Measurements from ENCODE around the gene TOPBP1. TPM values are rescaled to one million over a fixed set of nuclear protein-coding genes. Genes with fewer than 3 reads are reported as not detected.

The TOPBP1 gene
- total RNA-seq, 1 donor from 2014 or later: 10.4 TPM

DNA sequence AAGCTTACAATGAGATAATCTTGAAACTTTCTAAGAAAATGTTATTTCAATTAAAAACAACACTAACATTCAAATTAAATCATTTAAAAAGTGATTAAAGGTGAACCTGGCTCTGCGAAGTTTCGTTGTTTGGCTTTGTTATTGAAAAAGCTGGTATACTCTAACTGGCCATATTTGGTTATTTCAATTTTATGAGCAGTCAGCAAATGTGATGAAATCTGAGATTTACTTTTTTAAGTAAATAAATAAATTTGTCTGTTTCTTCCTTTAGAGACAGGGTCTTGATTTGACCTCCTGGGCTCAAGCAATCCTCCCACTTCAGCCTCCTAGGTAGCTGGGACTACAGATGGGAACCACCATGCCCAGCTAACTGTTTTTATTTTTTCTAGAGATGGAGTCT, 50.2 kb downstream of the TOPBP1 start:
- Histone ChIP-seq H3K27ac (replicated peaks) (no peak overlapping the region), H3K9me3 (replicated peaks) (no peaks in the 10 kb centered on the region), H3K4me3 (no peak overlapping the region), H3K4me1 (no peaks in the 10 kb centered on the region), H3K36me3 (peaks cover 84% of the 10 kb centered on the region), H3K27me3 (ENCODE audit: low read depth) (no peaks in the 10 kb centered on the region)
- DNase-seq: no peak
- intact Hi-C loops (cut with micrococcal nuclease): no loop called here
- TF ChIP-seq, protein P1, sequence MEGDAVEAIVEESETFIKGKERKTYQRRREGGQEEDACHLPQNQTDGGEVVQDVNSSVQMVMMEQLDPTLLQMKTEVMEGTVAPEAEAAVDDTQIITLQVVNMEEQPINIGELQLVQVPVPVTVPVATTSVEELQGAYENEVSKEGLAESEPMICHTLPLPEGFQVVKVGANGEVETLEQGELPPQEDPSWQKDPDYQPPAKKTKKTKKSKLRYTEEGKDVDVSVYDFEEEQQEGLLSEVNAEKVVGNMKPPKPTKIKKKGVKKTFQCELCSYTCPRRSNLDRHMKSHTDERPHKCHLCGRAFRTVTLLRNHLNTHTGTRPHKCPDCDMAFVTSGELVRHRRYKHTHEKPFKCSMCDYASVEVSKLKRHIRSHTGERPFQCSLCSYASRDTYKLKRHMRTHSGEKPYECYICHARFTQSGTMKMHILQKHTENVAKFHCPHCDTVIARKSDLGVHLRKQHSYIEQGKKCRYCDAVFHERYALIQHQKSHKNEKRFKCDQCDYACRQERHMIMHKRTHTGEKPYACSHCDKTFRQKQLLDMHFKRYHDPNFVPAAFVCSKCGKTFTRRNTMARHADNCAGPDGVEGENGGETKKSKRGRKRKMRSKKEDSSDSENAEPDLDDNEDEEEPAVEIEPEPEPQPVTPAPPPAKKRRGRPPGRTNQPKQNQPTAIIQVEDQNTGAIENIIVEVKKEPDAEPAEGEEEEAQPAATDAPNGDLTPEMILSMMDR (IDR thresholded peaks at IDR 0.05; ENCODE audit: borderline replicate concordance): no peak

DNA sequence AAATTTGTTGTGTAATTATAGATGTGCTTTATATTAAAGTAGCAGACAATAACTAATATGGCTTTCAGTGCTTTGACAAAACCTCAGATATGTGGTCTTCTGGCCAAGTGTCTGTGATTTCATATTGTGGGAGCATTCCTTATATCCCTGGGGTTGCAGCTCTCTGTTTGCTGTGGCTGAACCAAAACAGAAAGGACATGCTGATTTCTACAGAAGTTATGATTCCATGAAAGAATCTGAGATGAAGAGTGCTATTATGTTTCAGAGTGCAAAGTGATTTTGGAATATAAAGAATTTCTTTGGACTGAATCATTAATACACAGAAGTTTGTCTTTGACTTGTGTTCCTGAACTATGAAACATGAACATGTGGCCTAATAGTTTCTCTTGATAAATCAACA, 51.7 kb downstream of the TOPBP1 start:
- H3K27ac ChIP-seq (replicated peaks): no peak overlapping the region
- intact Hi-C loops (cut with micrococcal nuclease): no loop called here
- no peaks in the 10 kb centered on the region for H3K4me1 ChIP-seq
- no peak overlapping the region for H3K4me3 ChIP-seq
- DNase-seq: no peak
- peaks cover 71% of the 10 kb centered on the region for H3K36me3 ChIP-seq
- no peaks in the 10 kb centered on the region for H3K27me3 ChIP-seq (ENCODE audit: low read depth)
- TF ChIP-seq, protein P1 (IDR thresholded peaks at IDR 0.05; ENCODE audit: borderline replicate concordance): no peak
- no peaks in the 10 kb centered on the region for H3K9me3 ChIP-seq (replicated peaks)

DNA sequence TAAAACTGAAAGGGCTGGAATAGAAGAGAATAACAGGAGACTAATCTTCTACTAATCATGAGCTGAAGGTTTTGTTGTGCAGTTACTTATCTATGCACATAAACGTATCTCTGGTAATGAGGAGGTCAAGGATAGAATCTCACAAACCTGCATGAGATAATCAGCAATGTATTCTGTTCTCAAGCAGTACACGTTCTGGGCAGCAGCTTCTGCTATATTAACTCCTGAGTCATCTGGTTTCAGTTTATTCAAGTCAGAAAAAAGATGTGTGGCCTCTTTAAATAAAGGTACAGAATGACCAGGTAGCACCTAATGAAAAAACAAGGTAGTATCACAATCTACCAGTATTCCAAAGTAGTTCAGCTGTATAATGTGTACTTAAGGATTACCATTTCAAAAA, 53.4 kb downstream of the TOPBP1 start:
- no peak overlapping the region for H3K27ac ChIP-seq (replicated peaks)
- no peak for DNase-seq
- intact Hi-C loops (cut with micrococcal nuclease): no loop called here
- H3K27me3 ChIP-seq (ENCODE audit: low read depth): no peaks in the 10 kb centered on the region
- H3K4me1 ChIP-seq: no peaks in the 10 kb centered on the region
- TF ChIP-seq, protein P1 (IDR thresholded peaks at IDR 0.05; ENCODE audit: borderline replicate concordance): no peak
- H3K36me3 ChIP-seq: peaks cover 66% of the 10 kb centered on the region
- H3K4me3 ChIP-seq: no peak overlapping the region
- no peaks in the 10 kb centered on the region for H3K9me3 ChIP-seq (replicated peaks)

DNA sequence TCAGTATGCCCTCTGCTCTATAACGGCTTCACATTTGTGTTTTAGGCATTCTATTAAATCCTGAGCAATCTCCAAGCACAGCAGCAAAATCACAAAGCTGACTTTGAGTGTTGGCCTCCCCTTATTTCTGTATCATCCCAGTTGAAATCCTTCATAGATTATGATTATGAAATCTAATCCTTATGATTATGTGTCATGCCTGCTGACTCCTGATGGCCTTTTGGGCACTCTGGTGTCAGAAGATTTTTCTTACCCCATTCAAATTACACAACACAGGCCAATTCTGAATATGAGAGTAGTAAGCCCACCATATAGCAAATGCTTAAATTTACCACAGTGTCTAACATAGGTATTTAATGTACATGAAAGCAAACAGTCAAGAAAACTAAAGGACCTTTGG, 53.9 kb downstream of the TOPBP1 start:
- peaks cover 63% of the 10 kb centered on the region for H3K36me3 ChIP-seq

DNA sequence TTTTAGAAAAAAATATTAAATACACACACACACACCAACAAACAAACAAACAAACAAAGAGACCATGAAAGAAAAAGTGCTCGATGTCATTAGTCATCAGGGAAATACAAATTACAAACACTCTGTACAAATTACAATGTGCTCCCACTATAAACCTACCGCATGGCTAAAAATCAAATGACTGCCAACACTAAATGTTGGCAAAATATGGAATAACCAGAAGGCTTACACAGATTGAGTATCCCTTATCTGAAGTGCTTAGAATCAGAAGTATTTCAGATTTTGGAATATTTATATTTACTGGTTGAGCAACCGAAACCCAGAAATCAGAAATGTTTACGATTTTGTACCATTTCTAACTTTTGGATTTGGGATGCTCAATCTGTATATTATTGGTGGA, 54.8 kb downstream of the TOPBP1 start:
- intact Hi-C loops (cut with micrococcal nuclease): no loop called here
- DNase-seq: no peak
- H3K27me3 ChIP-seq (ENCODE audit: low read depth): no peaks in the 10 kb centered on the region
- TF ChIP-seq, protein P1 (IDR thresholded peaks at IDR 0.05; ENCODE audit: borderline replicate concordance): no peak
- H3K36me3 ChIP-seq: peaks cover 56% of the 10 kb centered on the region
- H3K27ac ChIP-seq (replicated peaks): no peak overlapping the region
- no peak overlapping the region for H3K4me3 ChIP-seq
- no peaks in the 10 kb centered on the region for H3K4me1 ChIP-seq
- no peaks in the 10 kb centered on the region for H3K9me3 ChIP-seq (replicated peaks)

More for the DNA sequence above, 53.9 kb downstream of the TOPBP1 start:
- H3K27ac ChIP-seq (replicated peaks): no peak overlapping the region
- no peaks in the 10 kb centered on the region for H3K27me3 ChIP-seq (ENCODE audit: low read depth)
- H3K4me3 ChIP-seq: no peak overlapping the region
- H3K9me3 ChIP-seq (replicated peaks): no peaks in the 10 kb centered on the region
- intact Hi-C loops (cut with micrococcal nuclease): no loop called here
- DNase-seq: no peak
- no peaks in the 10 kb centered on the region for H3K4me1 ChIP-seq
- TF ChIP-seq, protein P1 (IDR thresholded peaks at IDR 0.05; ENCODE audit: borderline replicate concordance): no peak

DNA sequence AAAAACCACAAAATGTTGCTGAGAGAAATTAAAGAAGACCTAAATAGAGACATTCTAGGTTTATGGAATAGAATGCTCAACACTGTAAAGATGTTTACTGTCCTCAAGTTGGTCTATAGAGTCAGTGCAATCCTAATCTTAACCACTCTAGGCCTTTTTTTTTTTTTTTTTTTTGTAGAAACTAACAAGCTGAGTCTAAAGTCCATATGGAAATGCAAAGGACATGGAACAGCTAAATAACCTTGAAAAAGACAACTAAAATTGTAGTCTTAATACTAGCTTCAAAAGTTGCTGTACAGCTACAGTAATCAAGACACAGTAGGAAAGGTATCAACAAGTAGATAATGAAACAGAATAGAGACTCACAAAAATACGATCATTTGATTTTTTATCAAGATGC, 55.4 kb downstream of the TOPBP1 start:
- Histone ChIP-seq H3K4me3 (no peak overlapping the region), H3K27ac (replicated peaks) (no peak overlapping the region), H3K36me3 (peaks cover 51% of the 10 kb centered on the region), H3K4me1 (no peaks in the 10 kb centered on the region), H3K27me3 (ENCODE audit: low read depth) (no peaks in the 10 kb centered on the region), H3K9me3 (replicated peaks) (no peaks in the 10 kb centered on the region)
- TF ChIP-seq, protein P1 (IDR thresholded peaks at IDR 0.05; ENCODE audit: borderline replicate concordance): no peak
- DNase-seq: no peak
- intact Hi-C loops (cut with micrococcal nuclease): no loop called here
